Retinal pigment epithelial cell (primary cell): ENCODE data around the gene PTTG1.
"Not testable (repeated sequence)": the region's sequence is repeated elsewhere in the genome, so short reads cannot be mapped to it uniquely, and the experiment has no call there.

Experiments
- DNase-seq: peaks from one replicate; pipeline ENCODE4 v3.0.0-alpha.2; 2010; ENCODE audit warnings: low read depth
- H3K4me3 ChIP-seq: 2 replicates; pipeline ENCODE4 v1.5.1; 2011; ENCODE audit warnings: mild to moderate bottlenecking, low read length, control low read depth, moderate library complexity
- CTCF ChIP-seq: conservative IDR thresholded peaks from 2 replicates; pipeline ENCODE4 v1.5.1; 2011; ENCODE audit warnings: low read depth, low read length, control low read depth, inconsistent platforms

Gene PTTG1

DNA sequence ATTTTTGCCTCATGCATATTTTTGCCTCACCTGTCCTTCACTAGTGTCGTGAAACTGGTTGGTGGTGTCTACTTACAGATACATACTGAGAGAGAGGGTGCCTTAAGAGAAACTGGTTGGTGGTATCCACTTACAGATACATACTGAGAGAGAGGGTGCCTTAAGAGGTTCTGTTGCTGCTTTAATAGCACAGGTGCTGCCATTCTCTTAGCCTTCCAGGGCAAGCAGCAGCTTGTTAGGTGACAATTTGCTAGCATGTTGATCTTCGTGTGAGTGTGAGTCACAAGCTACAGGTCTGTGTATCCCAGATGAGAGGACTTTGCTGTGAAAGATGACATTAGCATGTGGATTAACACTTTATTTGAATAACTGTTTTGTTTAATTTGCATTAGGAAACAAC, 1.4 kb downstream of the PTTG1 start:
- H3K4me3 ChIP-seq = peak overlapping the region; percentile 71
- no peak for TF ChIP-seq CTCF
- no peak for DNase-seq

DNA sequence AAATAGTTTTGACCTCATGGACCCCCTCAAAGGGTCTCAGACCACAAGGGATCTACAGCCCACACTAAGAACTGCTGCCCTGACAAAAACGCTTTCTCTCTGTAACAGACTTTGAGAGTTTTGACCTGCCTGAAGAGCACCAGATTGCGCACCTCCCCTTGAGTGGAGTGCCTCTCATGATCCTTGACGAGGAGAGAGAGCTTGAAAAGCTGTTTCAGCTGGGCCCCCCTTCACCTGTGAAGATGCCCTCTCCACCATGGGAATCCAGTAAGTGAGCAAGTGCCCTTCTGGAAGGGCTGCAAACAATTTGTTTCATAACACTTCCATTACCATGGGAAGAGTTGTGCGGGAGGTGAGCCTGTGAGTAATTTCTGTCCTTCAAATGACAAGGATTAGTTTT, 6.0 kb downstream of the PTTG1 start:
- TF ChIP-seq CTCF = no peak
- H3K4me3 ChIP-seq = no peak overlapping the region
- no peak for DNase-seq

DNA sequence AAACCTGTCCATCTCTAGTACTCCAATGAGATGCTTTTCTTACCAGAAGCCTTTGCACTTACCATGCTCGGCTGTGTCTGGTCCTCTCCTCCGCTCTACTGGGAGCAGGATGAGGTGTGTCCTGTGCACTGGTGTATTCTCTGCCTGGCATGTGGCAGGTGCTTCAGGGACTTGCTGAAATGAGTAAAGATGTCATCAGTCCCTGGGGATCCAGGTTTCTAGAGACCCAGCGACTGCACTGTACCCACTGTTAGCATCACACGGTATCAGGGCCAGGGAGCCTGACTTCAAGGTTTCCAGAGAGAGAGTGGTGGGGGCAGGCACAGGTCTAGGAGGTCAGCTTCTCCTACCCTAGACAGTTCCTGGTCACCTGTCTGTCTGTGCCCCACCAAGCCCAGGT, 10.5 kb downstream of the PTTG1 start:
- no peak for TF ChIP-seq CTCF
- DNase-seq = no peak
- H3K4me3 ChIP-seq = no peak overlapping the region

GRCh38 chr5:160432787-160433186, 11.1 kb downstream of the PTTG1 start:
- H3K4me3 ChIP-seq = no peak overlapping the region
- DNase-seq = no peak
- TF ChIP-seq CTCF = no peak

- no peak for DNase-seq
- TF ChIP-seq CTCF = no peak
- H3K4me3 ChIP-seq = no peak overlapping the region
These were observed 12.4 kb downstream of the PTTG1 start for GRCh38 chr5:160434022-160434531.

- no peak overlapping the region for H3K4me3 ChIP-seq
- no peak for DNase-seq
- no peak for TF ChIP-seq CTCF
These were observed 13.9 kb downstream of the PTTG1 start for GRCh38 chr5:160435532-160435931.

GRCh38 chr5:160436017-160436416, 14.4 kb downstream of the PTTG1 start:
- TF ChIP-seq CTCF = no peak
- no peak for DNase-seq
- H3K4me3 ChIP-seq = no peak overlapping the region

DNA sequence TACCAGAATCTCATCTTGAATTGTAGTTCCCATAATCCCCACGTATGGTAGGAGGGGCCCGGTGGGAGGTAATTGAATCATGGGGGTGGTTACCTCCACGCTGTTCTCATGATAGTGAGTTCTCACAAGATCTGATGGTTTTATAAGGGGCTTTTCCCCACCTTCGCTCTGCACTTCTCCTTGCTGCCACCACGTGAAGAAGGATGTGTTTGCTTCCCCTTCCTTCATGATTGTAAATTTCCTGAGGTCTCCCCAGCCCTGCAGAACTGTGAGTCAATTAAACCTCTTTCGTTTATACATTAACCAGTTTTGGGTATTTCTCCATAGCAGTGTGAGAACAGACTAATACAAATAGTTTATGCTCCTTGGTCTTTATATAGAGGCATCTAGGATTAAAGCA, 15.0 kb downstream of the PTTG1 start:
- H3K4me3 ChIP-seq, DNase-seq: not testable (repeated sequence)
